ENCODE results near the gene DNAJB2.

DNA sequence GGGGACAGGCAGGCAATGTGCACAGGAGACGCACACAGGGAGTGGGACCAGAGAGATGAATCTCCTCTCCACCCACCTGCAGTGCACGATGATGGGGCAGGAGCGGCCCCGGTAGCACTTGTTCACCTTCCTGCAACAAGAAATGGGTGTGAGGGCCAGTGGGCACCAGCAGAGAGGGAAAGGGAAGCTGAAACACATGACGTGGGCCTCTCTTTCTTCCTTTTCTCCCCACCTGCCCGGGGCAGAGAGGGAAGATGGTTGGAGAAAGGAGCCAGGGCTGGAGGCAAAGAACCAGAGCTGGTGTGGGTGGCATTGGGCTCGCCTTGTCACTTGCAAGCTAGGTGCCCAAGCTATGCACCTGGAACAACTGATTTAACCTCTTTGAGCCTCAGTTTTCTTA, 12.2 kb downstream of the DNAJB2 start:
- TF ChIP-seq POLR2A (IDR thresholded peaks at IDR 0.05; ENCODE audit: low read depth, low read length), result no peak
- TF ChIP-seq POLR2AphosphoS5 (IDR thresholded peaks at IDR 0.05; ENCODE audit: low read depth, low read length), result no peak
- no peak for TF ChIP-seq PAX5 (IDR thresholded peaks at IDR 0.05; ENCODE audit: insufficient read depth, low read length, severe bottlenecking)
- no peak for TF ChIP-seq TAF1 (IDR thresholded peaks at IDR 0.05; ENCODE audit: low read depth, low read length)
- TF ChIP-seq SPI1 (IDR thresholded peaks at IDR 0.05; ENCODE audit: low read depth, low read length), result no peak
